Neural cell (in vitro differentiated cells): ENCODE results near the gene RAB33B.

Experiments used
- CTCF ChIP-seq: fragments of 450-650 bp; IDR thresholded peaks from 2 replicates; pipeline ENCODE4 v1.5.1; 2014; ENCODE audit warnings: antibody characterized with exemption, mild to moderate bottlenecking, moderate library complexity; ENCODE audit not compliant: poor library complexity, severe bottlenecking
- EP300 ChIP-seq: fragments of 450-650 bp; conservative IDR thresholded peaks from 2 replicates; pipeline ENCODE4 v1.6.1; 2014; ENCODE audit warnings: antibody characterized with exemption, mild to moderate bottlenecking, moderate library complexity; ENCODE audit not compliant: poor library complexity, severe bottlenecking
- EZH2 ChIP-seq: fragments of 200-600, 300-800 bp; shearing (Covaris generic), sonication (generic); IDR thresholded peaks from 2 replicates; pipeline ENCODE4 v1.6.1; 2014; ENCODE audit warnings: antibody characterized with exemption, low read length, borderline replicate concordance, mild to moderate bottlenecking; ENCODE audit not compliant: insufficient read depth, poor library complexity, severe bottlenecking
- POLR2AphosphoS5 ChIP-seq: IDR thresholded peaks from 2 replicates; pipeline ENCODE4 v1.6.1; 2012
- SMC3 ChIP-seq: fragments of 450-650 bp; conservative IDR thresholded peaks from 2 replicates; pipeline ENCODE4 v1.6.1; 2014; ENCODE audit warnings: antibody characterized with exemption, mild to moderate bottlenecking, moderate library complexity; ENCODE audit not compliant: poor library complexity
- TF ChIP-seq, protein P1 (sequence below): IDR thresholded peaks from 2 replicates; pipeline ENCODE4 v1.6.1; 2012; ENCODE audit warnings: borderline replicate concordance

GRCh38 chr4:139458543-139458942, 4.6 kb downstream of the RAB33B start:
- peak; percentile 40 for TF ChIP-seq EP300
- no peak for TF ChIP-seq SMC3
- TF ChIP-seq CTCF, result no peak
- TF ChIP-seq POLR2AphosphoS5, result no peak
- TF ChIP-seq, protein P1, sequence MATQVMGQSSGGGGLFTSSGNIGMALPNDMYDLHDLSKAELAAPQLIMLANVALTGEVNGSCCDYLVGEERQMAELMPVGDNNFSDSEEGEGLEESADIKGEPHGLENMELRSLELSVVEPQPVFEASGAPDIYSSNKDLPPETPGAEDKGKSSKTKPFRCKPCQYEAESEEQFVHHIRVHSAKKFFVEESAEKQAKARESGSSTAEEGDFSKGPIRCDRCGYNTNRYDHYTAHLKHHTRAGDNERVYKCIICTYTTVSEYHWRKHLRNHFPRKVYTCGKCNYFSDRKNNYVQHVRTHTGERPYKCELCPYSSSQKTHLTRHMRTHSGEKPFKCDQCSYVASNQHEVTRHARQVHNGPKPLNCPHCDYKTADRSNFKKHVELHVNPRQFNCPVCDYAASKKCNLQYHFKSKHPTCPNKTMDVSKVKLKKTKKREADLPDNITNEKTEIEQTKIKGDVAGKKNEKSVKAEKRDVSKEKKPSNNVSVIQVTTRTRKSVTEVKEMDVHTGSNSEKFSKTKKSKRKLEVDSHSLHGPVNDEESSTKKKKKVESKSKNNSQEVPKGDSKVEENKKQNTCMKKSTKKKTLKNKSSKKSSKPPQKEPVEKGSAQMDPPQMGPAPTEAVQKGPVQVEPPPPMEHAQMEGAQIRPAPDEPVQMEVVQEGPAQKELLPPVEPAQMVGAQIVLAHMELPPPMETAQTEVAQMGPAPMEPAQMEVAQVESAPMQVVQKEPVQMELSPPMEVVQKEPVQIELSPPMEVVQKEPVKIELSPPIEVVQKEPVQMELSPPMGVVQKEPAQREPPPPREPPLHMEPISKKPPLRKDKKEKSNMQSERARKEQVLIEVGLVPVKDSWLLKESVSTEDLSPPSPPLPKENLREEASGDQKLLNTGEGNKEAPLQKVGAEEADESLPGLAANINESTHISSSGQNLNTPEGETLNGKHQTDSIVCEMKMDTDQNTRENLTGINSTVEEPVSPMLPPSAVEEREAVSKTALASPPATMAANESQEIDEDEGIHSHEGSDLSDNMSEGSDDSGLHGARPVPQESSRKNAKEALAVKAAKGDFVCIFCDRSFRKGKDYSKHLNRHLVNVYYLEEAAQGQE, result no peak
- TF ChIP-seq EZH2, result no peak
